Measurements from ENCODE around the gene B3GAT3. TPM values are rescaled to one million over a fixed set of nuclear protein-coding genes. Genes with fewer than 3 reads are reported as not detected.

B3GAT3 gene
- total RNA-seq, 4 donors from 2014 or later, result 17.7 to 50.4 (median 23.1) TPM

- intact Hi-C loops (cut with DNase I; ENCODE audit: low total_unique reads), result no loop called here
- H3K9me3 ChIP-seq, result no peaks in the 10 kb centered on the region
- H3K4me3 ChIP-seq, result peak overlapping the region in 1 of 2 donors; percentile 80
- H3K36me3 ChIP-seq, result no peaks in the 10 kb centered on the region
- H3K27me3 ChIP-seq, result no peaks in the 10 kb centered on the region
- DNase-seq, result peak; percentile 94 to 97
- H3K4me1 ChIP-seq, result peaks cover 9 to 10% of the 10 kb centered on the region in 2 donors
- TF ChIP-seq CTCF (IDR thresholded peaks at IDR 0.05), result peak in 1 of 4 experiments; percentile 12
- peak in 1 of 2 donors; percentile 21 for TF ChIP-seq POLR2A (IDR thresholded peaks at IDR 0.05)
- peak overlapping the region; percentile 90 to 94 for H3K27ac ChIP-seq
Observed at GRCh38 chr11:62599069-62599696, 22.6 kb downstream of the B3GAT3 start.

- Histone ChIP-seq H3K9me3 (no peaks in the 10 kb centered on the region), H3K4me3 (no peak overlapping the region), H3K36me3 (no peaks in the 10 kb centered on the region), H3K27ac (no peak overlapping the region), H3K27me3 (no peaks in the 10 kb centered on the region), H3K4me1 (peaks cover 4 to 9% of the 10 kb centered on the region in 2 donors)
- intact Hi-C loops (cut with DNase I; ENCODE audit: low total_unique reads), result no loop called here
- TF ChIP-seq CTCF (IDR thresholded peaks at IDR 0.05) (no peak), POLR2A (IDR thresholded peaks at IDR 0.05) (no peak)
- DNase-seq, result no peak
Observed at GRCh38 chr11:62595124-62595523, 26.7 kb downstream of the B3GAT3 start.

GRCh38 chr11:62593434-62594044 lies 28.2 kb downstream of the B3GAT3 start:
- intact Hi-C loops (cut with DNase I; ENCODE audit: low total_unique reads), result no loop called here
- TF ChIP-seq POLR2A (IDR thresholded peaks at IDR 0.05), result no peak
- peak; percentile 30 to 50 (median 40) for TF ChIP-seq CTCF (IDR thresholded peaks at IDR 0.05)
- Histone ChIP-seq H3K9me3 (no peaks in the 10 kb centered on the region), H3K4me3 (no peak overlapping the region), H3K36me3 (no peaks in the 10 kb centered on the region), H3K4me1 (no peaks in the 10 kb centered on the region), H3K27me3 (no peaks in the 10 kb centered on the region), H3K27ac (no peak overlapping the region)
- DNase-seq, result peak; percentile 62 to 72

- TF ChIP-seq CTCF (IDR thresholded peaks at IDR 0.05) (no peak), POLR2A (IDR thresholded peaks at IDR 0.05) (no peak)
- intact Hi-C loops (cut with DNase I; ENCODE audit: low total_unique reads), result no loop called here
- no peaks in the 10 kb centered on the region for H3K36me3 ChIP-seq
Observed at GRCh38 chr11:62592989-62593421, 28.8 kb downstream of the B3GAT3 start.

GRCh38 chr11:62592146-62592815 lies 29.5 kb downstream of the B3GAT3 start:
- H3K4me1 ChIP-seq, result no peaks in the 10 kb centered on the region
- H3K36me3 ChIP-seq, result no peaks in the 10 kb centered on the region
- H3K4me3 ChIP-seq, result peak overlapping the region; percentile 37 to 69
- TF ChIP-seq CTCF (IDR thresholded peaks at IDR 0.05), result no peak
- H3K27me3 ChIP-seq, result no peaks in the 10 kb centered on the region
- H3K9me3 ChIP-seq, result no peaks in the 10 kb centered on the region
- intact Hi-C loops (cut with DNase I; ENCODE audit: low total_unique reads), result no loop called here
- peak overlapping the region; percentile 88 to 91 for H3K27ac ChIP-seq
- no peak for DNase-seq

More at GRCh38 chr11:62592989-62593421, 28.8 kb downstream of the B3GAT3 start:
- Histone ChIP-seq H3K4me1 (no peaks in the 10 kb centered on the region), H3K4me3 (no peak overlapping the region), H3K27me3 (no peaks in the 10 kb centered on the region), H3K27ac (peak overlapping the region; percentile 88 to 91), H3K9me3 (no peaks in the 10 kb centered on the region)
- no peak for DNase-seq
